ENCODE results near the gene BPIFB6.

Gene BPIFB6, protein sequence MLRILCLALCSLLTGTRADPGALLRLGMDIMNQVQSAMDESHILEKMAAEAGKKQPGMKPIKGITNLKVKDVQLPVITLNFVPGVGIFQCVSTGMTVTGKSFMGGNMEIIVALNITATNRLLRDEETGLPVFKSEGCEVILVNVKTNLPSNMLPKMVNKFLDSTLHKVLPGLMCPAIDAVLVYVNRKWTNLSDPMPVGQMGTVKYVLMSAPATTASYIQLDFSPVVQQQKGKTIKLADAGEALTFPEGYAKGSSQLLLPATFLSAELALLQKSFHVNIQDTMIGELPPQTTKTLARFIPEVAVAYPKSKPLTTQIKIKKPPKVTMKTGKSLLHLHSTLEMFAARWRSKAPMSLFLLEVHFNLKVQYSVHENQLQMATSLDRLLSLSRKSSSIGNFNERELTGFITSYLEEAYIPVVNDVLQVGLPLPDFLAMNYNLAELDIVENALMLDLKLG

DNA sequence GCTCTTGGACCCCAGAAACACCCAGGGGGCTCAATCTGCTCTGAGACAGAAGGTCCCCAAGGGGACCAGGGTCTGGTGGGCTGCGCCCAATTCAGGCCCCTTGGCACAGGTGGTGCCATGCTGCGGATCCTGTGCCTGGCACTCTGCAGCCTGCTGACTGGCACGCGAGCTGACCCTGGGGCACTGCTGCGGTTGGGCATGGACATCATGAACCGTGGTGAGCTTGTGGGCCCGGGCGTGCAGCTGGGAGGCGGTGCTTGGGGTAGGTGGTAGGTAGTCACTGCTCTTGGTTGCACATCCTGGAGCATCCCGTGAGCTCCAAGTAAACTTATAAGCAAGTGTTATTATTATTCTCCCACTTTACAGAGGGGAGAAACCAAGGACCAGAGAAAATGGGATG lies at the start of gene BPIFB6:
Gene BPIFB6 (plus strand): TSS at position 118 of the 400 bp plus-strand sequence. CDS start 0 bp downstream, at position 118.
- Histone ChIP-seq H3K4me2 (no peak within 1 kb of the TSS), H3K27ac (no peak within 1 kb of the TSS), H3K36me3 (no peaks in the 10 kb centered on the region), H3K27me3 (no peaks in the 10 kb centered on the region), H3K4me3 (no peak within 1 kb of the TSS), H3K4me1 (no peaks in the 10 kb centered on the region; a peak in 1 of 20 replicates), H4K20me1 (no peaks in the 10 kb centered on the region; a peak in 1 of 22 replicates), H3K9ac (no peak within 1 kb of the TSS), H3K9me3 (replicated peaks in 1 of 11) (no peaks in the 10 kb centered on the region; a peak in 4 of 22 replicates)
- TF ChIP-seq Cebpa-rat (IDR thresholded peaks at IDR 0.05), result no peak

- Histone ChIP-seq H3K4me1 (peaks cover 37 to 70% (median 50%) of the 10 kb centered on the region in 10 experiments), H3K9me3 (replicated peaks in 1 of 11) (no peaks in the 10 kb centered on the region), H3K4me2 (peak overlapping the region; percentile 30 to 66 (median 46); a peak in 20 of 22 replicates), H3K27ac (no peak overlapping the region), H3K36me3 (no peaks in the 10 kb centered on the region), H3K9ac (no peak overlapping the region), H4K20me1 (no peaks in the 10 kb centered on the region), H3K27me3 (no peaks in the 10 kb centered on the region), H3K4me3 (no peak overlapping the region)
- TF ChIP-seq Cebpa-rat (IDR thresholded peaks at IDR 0.05), result no peak
Observed at GRCh38 chr20:32982617-32983458, 48.6 kb upstream of the BPIFB6 start.

DNA sequence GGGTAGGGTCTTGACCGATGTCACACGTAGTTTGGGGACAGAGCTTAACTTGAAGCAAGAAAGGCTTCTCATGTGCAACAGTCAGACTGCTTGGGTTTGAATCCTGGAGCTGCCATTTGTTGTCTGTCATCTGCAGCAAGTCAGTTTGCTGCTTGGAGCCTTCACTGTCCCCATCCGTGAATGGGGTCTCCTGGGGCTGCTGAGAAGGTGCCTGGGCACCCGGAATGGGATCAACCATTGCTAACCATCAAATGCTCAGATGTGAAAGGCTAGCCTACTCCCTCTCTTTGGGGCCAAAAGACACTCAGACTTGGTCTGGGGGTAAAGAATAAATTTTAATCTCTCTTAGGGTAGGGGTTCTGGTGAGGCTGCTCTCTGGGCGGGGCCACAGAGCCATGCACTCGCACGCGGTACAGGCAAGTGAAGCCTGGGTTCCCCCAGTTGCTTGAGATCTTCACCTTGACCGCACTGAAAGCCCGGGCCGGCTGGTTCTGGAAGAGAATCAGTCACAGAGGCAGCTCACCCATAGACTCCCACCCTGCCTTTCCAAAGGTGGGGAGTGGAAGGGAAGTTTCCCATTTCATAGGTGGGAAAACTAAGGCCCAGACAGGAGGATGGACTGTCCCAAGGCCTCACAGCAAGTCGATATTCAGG lies 47.9 kb upstream of the BPIFB6 start:
- H4K20me1 ChIP-seq, result no peaks in the 10 kb centered on the region
- H3K4me2 ChIP-seq, result 0 out of 22 replicates have a peak overlapping the region, but pooled peaks of 1 of the 11 experiments have one; percentile 64
- H3K27me3 ChIP-seq, result no peaks in the 10 kb centered on the region
- H3K36me3 ChIP-seq, result no peaks in the 10 kb centered on the region
- H3K4me1 ChIP-seq, result peaks cover 41 to 70% (median 49%) of the 10 kb centered on the region in 10 experiments
- no peak overlapping the region for H3K4me3 ChIP-seq
- no peak for TF ChIP-seq Cebpa-rat (IDR thresholded peaks at IDR 0.05)
- H3K9me3 ChIP-seq (replicated peaks in 1 of 11), result no peaks in the 10 kb centered on the region
- no peak overlapping the region for H3K27ac ChIP-seq
- no peak overlapping the region for H3K9ac ChIP-seq

DNA sequence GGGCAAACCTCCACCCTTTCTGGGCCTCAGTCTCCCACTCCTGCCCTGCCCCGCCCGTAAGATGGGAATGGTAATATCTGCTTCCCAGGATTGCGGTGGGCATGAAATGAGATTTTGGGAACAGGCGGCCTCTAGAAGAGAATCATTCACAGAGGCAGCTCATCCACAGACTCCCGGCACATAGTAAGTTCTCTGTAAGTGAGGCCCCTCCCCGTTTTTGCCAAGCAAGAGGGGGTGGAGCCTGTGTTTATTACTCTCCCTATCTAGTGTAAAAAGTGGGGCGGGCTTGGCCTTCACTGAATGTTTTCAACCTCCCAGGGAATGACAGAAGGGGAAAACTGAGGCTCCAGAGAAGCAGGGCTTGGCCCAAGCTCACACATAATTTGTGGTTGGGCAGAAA lies 47.3 kb upstream of the BPIFB6 start:
- no peaks in the 10 kb centered on the region for H3K36me3 ChIP-seq
- no peak overlapping the region for H3K27ac ChIP-seq
- no peak overlapping the region for H3K4me2 ChIP-seq
- H3K9ac ChIP-seq, result no peak overlapping the region
- no peaks in the 10 kb centered on the region for H4K20me1 ChIP-seq
- no peaks in the 10 kb centered on the region for H3K9me3 ChIP-seq (replicated peaks in 1 of 11)
- no peak for TF ChIP-seq Cebpa-rat (IDR thresholded peaks at IDR 0.05)
- peaks cover 41 to 64% (median 44%) of the 10 kb centered on the region in 10 experiments for H3K4me1 ChIP-seq
- H3K27me3 ChIP-seq, result no peaks in the 10 kb centered on the region
- no peak overlapping the region for H3K4me3 ChIP-seq

DNA sequence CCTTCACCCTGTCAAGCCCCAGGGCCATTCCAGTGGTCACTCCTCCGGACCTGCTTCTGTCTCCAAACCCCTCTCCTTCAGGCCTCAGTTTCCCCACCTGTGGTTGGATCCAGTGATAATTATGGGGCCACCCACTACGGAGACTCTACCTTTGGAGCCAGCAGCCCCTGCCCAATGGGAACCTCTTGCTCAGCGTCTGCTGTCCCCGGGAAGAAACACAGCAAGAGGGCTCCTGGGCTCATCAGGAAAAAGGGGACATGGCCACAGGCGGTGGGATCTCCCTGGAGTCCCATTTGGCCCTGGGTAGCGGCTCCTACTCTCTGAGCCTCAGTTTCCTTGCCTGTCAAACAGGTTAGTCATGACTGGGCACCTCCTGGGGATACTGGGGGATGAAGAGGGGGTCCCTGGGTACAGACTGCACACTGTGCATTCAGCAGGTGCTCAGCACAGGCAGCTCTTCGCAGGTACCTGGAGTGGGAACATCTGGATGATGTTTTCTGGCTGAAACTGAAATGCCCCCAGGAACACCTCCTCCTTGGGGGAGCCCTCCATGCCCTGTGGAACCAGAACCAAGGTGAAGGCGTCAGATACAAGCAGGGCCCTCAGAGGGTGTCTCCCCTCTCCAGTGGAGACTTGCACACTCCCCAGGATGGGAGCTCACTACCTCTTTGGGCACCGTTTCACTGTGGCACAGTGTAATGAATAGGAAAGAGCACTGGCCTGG lies 46.7 kb upstream of the BPIFB6 start:
- no peaks in the 10 kb centered on the region for H3K27me3 ChIP-seq
- no peak for TF ChIP-seq Cebpa-rat (IDR thresholded peaks at IDR 0.05)
- H3K4me2 ChIP-seq, result no peak overlapping the region
- H3K9ac ChIP-seq, result no peak overlapping the region
- H3K27ac ChIP-seq, result no peak overlapping the region
- H3K4me1 ChIP-seq, result peaks cover 37 to 63% (median 40%) of the 10 kb centered on the region in 10 experiments
- H3K4me3 ChIP-seq, result no peak overlapping the region
- no peaks in the 10 kb centered on the region for H3K9me3 ChIP-seq (replicated peaks in 1 of 11)
- H3K36me3 ChIP-seq, result no peaks in the 10 kb centered on the region
- no peaks in the 10 kb centered on the region for H4K20me1 ChIP-seq

DNA sequence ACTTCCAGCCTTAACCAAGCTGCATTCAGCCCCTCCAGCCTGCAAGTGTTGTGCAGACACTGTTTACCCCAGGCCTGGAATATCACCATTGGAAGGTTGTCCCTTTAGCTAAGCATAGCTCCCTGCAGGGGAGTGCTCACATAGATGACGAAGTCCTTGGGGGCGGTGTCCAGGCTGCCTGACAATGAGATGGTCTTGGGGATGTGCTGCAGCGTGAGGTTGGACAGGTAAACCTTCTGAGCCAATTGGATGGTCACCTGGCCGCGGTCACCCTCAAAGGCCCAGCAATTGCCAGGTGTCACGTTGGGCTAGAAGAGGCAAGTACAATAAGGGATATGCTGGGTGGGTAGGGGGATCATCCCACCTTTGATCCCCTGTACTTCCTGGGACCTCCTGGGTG lies 45.9 kb upstream of the BPIFB6 start:
- Histone ChIP-seq H3K4me1 (peaks cover 30 to 63% (median 40%) of the 10 kb centered on the region in 10 experiments), H3K27ac (no peak overlapping the region), H3K36me3 (no peaks in the 10 kb centered on the region)

GRCh38 chr20:32986331-32986966 lies 45.0 kb upstream of the BPIFB6 start:
- TF ChIP-seq Cebpa-rat (IDR thresholded peaks at IDR 0.05), result no peak
- H3K36me3 ChIP-seq, result no peaks in the 10 kb centered on the region
- H3K27me3 ChIP-seq, result no peaks in the 10 kb centered on the region
- peaks cover 0 to 7% (median 0%) of the 10 kb centered on the region in 11 experiments; a peak in 3 of 22 replicates for H3K9me3 ChIP-seq (replicated peaks in 1 of 11)
- H4K20me1 ChIP-seq, result no peaks in the 10 kb centered on the region
- H3K9ac ChIP-seq, result no peak overlapping the region
- H3K27ac ChIP-seq, result no peak overlapping the region; a peak in 1 of 22 replicates
- peaks cover 25 to 63% (median 40%) of the 10 kb centered on the region in 10 experiments for H3K4me1 ChIP-seq
- no peak overlapping the region for H3K4me3 ChIP-seq
- H3K4me2 ChIP-seq, result no peak overlapping the region

More for the DNA sequence above, 45.9 kb upstream of the BPIFB6 start:
- no peak overlapping the region for H3K4me2 ChIP-seq
- H3K9ac ChIP-seq, result no peak overlapping the region
- H3K9me3 ChIP-seq (replicated peaks in 1 of 11), result peaks cover 0 to 5% (median 0%) of the 10 kb centered on the region in 11 experiments; a peak in 3 of 22 replicates
- no peak for TF ChIP-seq Cebpa-rat (IDR thresholded peaks at IDR 0.05)
- no peak overlapping the region for H3K4me3 ChIP-seq
- no peaks in the 10 kb centered on the region for H4K20me1 ChIP-seq
- no peaks in the 10 kb centered on the region for H3K27me3 ChIP-seq

All from BLaER1 treated with 17β-estradiol and CSF1 and Interleukin-3, amounts not matched to agents 10 nM and 100 nM (cell line).